HT1080 (cell line): ENCODE data around the gene CYSTM1. TPM values are rescaled to one million over a fixed set of nuclear protein-coding genes. Genes with fewer than 3 reads are reported as not detected.

Experiments
- DNase-seq: peaks from one replicate; pipeline ENCODE4 v3.0.0-alpha.2; 2015; ENCODE audit warnings: low read depth
- total RNA-seq: library from RNA; depleted of rRNA; stranded (reverse); fragments of >200 nt; shearing (Covaris generic); gene quantifications from 2 replicates; pipeline ENCODE4 v1.2.3, GENCODE V29; 2014

The CYSTM1 gene
- total RNA-seq, 1 experiment from 2014 or later = 40.3 TPM

- no peak for DNase-seq
Observed at GRCh38 chr5:140235791-140236551, 61.0 kb downstream of the CYSTM1 start.

GRCh38 chr5:140236891-140237598 lies 62.1 kb downstream of the CYSTM1 start:
- no peak for DNase-seq

- no peak for DNase-seq
Observed at GRCh38 chr5:140238756-140239155, 63.8 kb downstream of the CYSTM1 start.

- no peak for DNase-seq
Observed at GRCh38 chr5:140239461-140239860, 64.5 kb downstream of the CYSTM1 start.

GRCh38 chr5:140239939-140240700 lies 65.1 kb downstream of the CYSTM1 start:
- peak; percentile 63 for DNase-seq

- peak; percentile 90 for DNase-seq
Observed at GRCh38 chr5:140240987-140241706, 66.2 kb downstream of the CYSTM1 start.

GRCh38 chr5:140242099-140242498 lies 67.1 kb downstream of the CYSTM1 start:
- no peak for DNase-seq

GRCh38 chr5:140242890-140243585 lies 68.0 kb downstream of the CYSTM1 start:
- DNase-seq = no peak

GRCh38 chr5:140243706-140244250 lies 68.8 kb downstream of the CYSTM1 start:
- no peak for DNase-seq

GRCh38 chr5:140244525-140245025 lies 69.6 kb downstream of the CYSTM1 start:
- DNase-seq = peak; percentile 89

- no peak for DNase-seq
Observed at GRCh38 chr5:140245341-140245740, 70.4 kb downstream of the CYSTM1 start.

- DNase-seq = no peak
Observed at GRCh38 chr5:140245926-140246325, 70.9 kb downstream of the CYSTM1 start.

GRCh38 chr5:140246378-140247122 lies 71.6 kb downstream of the CYSTM1 start:
- peak; percentile 84 for DNase-seq

GRCh38 chr5:140248414-140248813 lies 73.4 kb downstream of the CYSTM1 start:
- DNase-seq = no peak

GRCh38 chr5:140249536-140249935 lies 74.5 kb downstream of the CYSTM1 start:
- DNase-seq = no peak

GRCh38 chr5:140250386-140250785 lies 75.4 kb downstream of the CYSTM1 start:
- no peak for DNase-seq

GRCh38 chr5:140251527-140251973 lies 76.6 kb downstream of the CYSTM1 start:
- DNase-seq = peak; percentile 100

GRCh38 chr5:140252470-140253126 lies 77.6 kb downstream of the CYSTM1 start:
- DNase-seq = no peak

GRCh38 chr5:140253985-140254384 lies 79.0 kb downstream of the CYSTM1 start:
- no peak for DNase-seq
